KMS-11 (cell line): ENCODE measurements around the gene KRTAP10-6.

ENCODE experiments used
- H2AFZ ChIP-seq: fragments of 200-600 bp; sonication (generic); 2 replicates; pipeline ENCODE4 v1.6.1; 2016; ENCODE audit warnings: antibody characterized with exemption, mixed run types, low read depth
- H3K27ac ChIP-seq: fragments of 200-600 bp; sonication (generic); 2 replicates; pipeline ENCODE4 v1.6.1; 2016; ENCODE audit warnings: mild to moderate bottlenecking, mixed run types
- H3K27me3 ChIP-seq: fragments of 200-600 bp; sonication (generic); 2 replicates; pipeline ENCODE4 v1.6.1; 2017; ENCODE audit warnings: mild to moderate bottlenecking, low read depth, mixed run types, moderate library complexity; ENCODE audit not compliant: insufficient read depth
- H3K36me3 ChIP-seq: fragments of 200-600 bp; sonication (generic); 2 replicates; pipeline ENCODE4 v1.6.1; 2017; ENCODE audit warnings: mild to moderate bottlenecking, mixed run types; ENCODE audit not compliant: insufficient read depth
- H3K4me1 ChIP-seq: fragments of 200-600 bp; sonication (generic); 2 replicates; pipeline ENCODE4 v1.6.1; 2016; ENCODE audit warnings: mild to moderate bottlenecking, low read depth, mixed run types; ENCODE audit not compliant: poor library complexity, severe bottlenecking
- H3K4me2 ChIP-seq: fragments of 200-600 bp; sonication (generic); 2 replicates; pipeline ENCODE4 v1.7.0; 2016; ENCODE audit warnings: mild to moderate bottlenecking, mixed run types
- H3K4me3 ChIP-seq: fragments of 200-600 bp; sonication (generic); IDR thresholded peaks from 2 replicates; pipeline ENCODE4 v1.6.1; 2017; ENCODE audit warnings: low read depth, low read length, mixed read lengths; ENCODE audit not compliant: insufficient read depth
- H3K79me2 ChIP-seq: fragments of 200-600 bp; sonication (generic); 2 replicates; pipeline ENCODE4 v1.6.1; 2016; ENCODE audit warnings: low read depth, mixed run types; ENCODE audit not compliant: insufficient read depth
- H3K9ac ChIP-seq: fragments of 200-600 bp; sonication (generic); 2 replicates; pipeline ENCODE4 v1.6.1; 2016; ENCODE audit warnings: mild to moderate bottlenecking, mixed run types
- H4K20me1 ChIP-seq: fragments of 200-600 bp; sonication (generic); 2 replicates; pipeline ENCODE4 v1.6.1; 2016; ENCODE audit warnings: mild to moderate bottlenecking, mixed run types; ENCODE audit not compliant: insufficient read depth
- TF ChIP-seq, protein P1 (sequence below): fragments of 200-600 bp; sonication (generic); conservative IDR thresholded peaks from 2 replicates; pipeline ENCODE4 v1.6.1; 2017; ENCODE audit warnings: low read depth, mild to moderate bottlenecking, antibody characterized with exemption, low read length, moderate library complexity, mixed read lengths

The KRTAP10-6 gene

DNA sequence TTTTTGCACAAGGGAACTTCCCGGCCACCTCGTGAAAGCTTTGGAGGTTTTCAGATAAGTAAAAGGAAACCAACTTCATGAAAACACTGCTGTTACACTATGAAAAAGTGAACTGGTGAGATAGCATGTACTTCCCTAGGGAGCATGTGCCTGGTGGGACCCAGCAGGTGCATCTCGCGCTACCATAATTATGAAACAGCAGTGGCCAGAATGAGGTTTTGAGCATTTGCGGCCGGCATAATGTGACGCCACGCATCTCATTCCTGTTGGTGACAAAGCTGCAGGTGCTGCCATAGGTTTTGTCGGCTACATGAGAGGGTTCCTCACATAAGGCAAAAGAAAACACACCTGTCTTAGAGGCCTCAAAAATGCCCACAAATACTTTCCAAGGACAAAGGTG, 35.4 kb downstream of the KRTAP10-6 start:
- no peaks in the 10 kb centered on the region for H4K20me1 ChIP-seq
- no peak overlapping the region for H2AFZ ChIP-seq
- H3K9ac ChIP-seq = no peak overlapping the region
- H3K79me2 ChIP-seq = no peaks in the 10 kb centered on the region
- no peak overlapping the region for H3K27ac ChIP-seq
- H3K4me1 ChIP-seq = no peaks in the 10 kb centered on the region
- peaks cover 71% of the 10 kb centered on the region for H3K27me3 ChIP-seq
- no peak overlapping the region for H3K4me2 ChIP-seq
- TF ChIP-seq, protein P1, sequence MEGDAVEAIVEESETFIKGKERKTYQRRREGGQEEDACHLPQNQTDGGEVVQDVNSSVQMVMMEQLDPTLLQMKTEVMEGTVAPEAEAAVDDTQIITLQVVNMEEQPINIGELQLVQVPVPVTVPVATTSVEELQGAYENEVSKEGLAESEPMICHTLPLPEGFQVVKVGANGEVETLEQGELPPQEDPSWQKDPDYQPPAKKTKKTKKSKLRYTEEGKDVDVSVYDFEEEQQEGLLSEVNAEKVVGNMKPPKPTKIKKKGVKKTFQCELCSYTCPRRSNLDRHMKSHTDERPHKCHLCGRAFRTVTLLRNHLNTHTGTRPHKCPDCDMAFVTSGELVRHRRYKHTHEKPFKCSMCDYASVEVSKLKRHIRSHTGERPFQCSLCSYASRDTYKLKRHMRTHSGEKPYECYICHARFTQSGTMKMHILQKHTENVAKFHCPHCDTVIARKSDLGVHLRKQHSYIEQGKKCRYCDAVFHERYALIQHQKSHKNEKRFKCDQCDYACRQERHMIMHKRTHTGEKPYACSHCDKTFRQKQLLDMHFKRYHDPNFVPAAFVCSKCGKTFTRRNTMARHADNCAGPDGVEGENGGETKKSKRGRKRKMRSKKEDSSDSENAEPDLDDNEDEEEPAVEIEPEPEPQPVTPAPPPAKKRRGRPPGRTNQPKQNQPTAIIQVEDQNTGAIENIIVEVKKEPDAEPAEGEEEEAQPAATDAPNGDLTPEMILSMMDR = no peak
- H3K4me3 ChIP-seq = no peak overlapping the region
- no peaks in the 10 kb centered on the region for H3K36me3 ChIP-seq

DNA sequence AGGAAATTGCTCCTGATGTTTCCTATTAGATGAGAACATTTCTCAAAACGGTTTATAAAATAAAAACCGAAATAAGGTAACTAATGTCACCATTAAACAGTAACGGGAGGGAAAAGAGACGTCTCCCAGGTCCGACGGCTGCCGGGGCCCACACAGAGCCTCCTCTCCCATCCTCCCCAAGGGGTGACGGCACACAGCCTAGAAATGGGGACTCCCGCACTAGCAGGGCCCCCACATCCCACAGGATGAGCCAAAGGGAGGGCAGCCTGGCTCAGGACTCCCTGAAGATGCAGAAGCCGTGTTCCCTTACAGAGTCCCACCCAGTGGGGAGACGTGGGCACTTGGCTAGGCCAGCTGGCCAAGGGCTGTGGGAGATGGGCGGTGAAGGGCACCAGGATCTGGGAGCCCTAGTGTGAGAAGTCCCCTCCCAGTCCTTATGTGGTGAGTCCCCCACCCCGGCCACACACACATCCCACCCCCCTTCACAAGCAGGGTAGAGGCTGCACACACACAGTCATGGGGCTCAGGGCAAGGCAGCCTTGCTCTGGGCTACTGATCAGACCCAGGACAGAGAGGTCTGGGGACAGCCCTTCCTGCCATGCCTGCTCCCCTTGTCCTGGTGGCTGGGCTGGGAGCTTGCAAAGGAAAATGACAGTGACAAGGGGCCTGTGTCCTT, 37.0 kb downstream of the KRTAP10-6 start:
- no peaks in the 10 kb centered on the region for H3K4me1 ChIP-seq

DNA sequence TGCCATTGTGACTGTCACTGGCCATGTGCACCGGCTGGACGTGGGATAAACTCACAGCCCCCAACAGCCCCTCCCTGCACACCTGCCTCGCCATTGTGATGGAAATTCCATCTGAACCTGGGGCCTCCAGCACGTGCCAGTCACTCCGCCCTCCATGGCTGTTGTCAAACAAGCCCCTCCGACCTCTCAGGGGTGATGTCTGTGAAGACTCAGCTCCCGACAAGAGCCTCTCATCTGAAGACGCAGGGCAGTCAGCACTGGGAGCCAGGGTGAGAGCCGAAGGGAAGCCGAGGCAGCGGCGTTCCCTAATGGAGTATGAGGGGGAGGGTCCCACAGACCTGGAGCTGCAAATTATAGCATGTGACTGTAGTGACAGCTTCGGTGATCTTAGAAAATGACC, 39.6 kb downstream of the KRTAP10-6 start:
- Histone ChIP-seq H3K27ac (no peak overlapping the region), H2AFZ (no peak overlapping the region), H3K9ac (no peak overlapping the region), H3K4me3 (no peak overlapping the region), H3K4me1 (no peaks in the 10 kb centered on the region), H3K27me3 (peaks cover 70% of the 10 kb centered on the region), H3K36me3 (no peaks in the 10 kb centered on the region), H4K20me1 (no peaks in the 10 kb centered on the region), H3K79me2 (no peaks in the 10 kb centered on the region), H3K4me2 (no peak overlapping the region)
- TF ChIP-seq, protein P1 = no peak

More for the DNA sequence above, 37.0 kb downstream of the KRTAP10-6 start:
- TF ChIP-seq, protein P1 = no peak
- H3K9ac ChIP-seq = no peak overlapping the region
- H4K20me1 ChIP-seq = no peaks in the 10 kb centered on the region
- no peak overlapping the region for H2AFZ ChIP-seq
- H3K36me3 ChIP-seq = no peaks in the 10 kb centered on the region
- no peak overlapping the region for H3K4me3 ChIP-seq
- H3K27me3 ChIP-seq = peaks cover 67% of the 10 kb centered on the region
- no peak overlapping the region for H3K27ac ChIP-seq
- no peaks in the 10 kb centered on the region for H3K79me2 ChIP-seq
- no peak overlapping the region for H3K4me2 ChIP-seq

DNA sequence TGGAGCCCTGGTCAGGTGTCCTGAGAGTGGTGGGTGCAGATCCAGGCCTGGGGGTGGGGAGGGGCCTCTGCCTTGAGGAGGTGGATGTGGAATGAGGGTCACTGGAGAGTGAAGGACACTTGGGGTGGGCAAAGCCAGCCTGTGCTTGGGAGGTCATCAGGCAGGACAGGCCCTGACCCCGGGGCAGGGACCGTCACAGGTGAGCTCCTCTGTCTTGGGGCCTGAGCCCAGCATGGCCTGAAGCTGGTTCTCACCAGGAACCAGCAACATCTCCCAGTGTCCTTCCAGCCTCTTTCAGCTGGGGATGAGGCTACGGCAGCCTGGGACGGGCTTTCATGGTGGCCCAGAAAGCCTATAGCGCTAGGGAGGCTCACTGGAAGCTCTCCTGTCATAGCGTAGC, 40.2 kb downstream of the KRTAP10-6 start:
- Histone ChIP-seq H3K9ac (no peak overlapping the region), H3K4me2 (no peak overlapping the region), H3K4me1 (no peaks in the 10 kb centered on the region), H3K27ac (no peak overlapping the region), H3K4me3 (no peak overlapping the region), H2AFZ (no peak overlapping the region), H3K79me2 (no peaks in the 10 kb centered on the region), H4K20me1 (no peaks in the 10 kb centered on the region), H3K27me3 (peaks cover 68% of the 10 kb centered on the region), H3K36me3 (no peaks in the 10 kb centered on the region)
- TF ChIP-seq, protein P1 = no peak
